Left ventricle myocardium inferior (tissue), 1 donor: ENCODE results near the gene CFTR. TPM values are rescaled to one million over a fixed set of nuclear protein-coding genes. Genes with fewer than 3 reads are reported as not detected.

Experiments used
- DNase-seq: peaks from one replicate; pipeline ENCODE4 v3.0.0-alpha.2; 2020
- H3K27ac ChIP-seq: fragments of 200-600 bp; replicated peaks from 2 replicates; pipeline ENCODE4 v1.8.0; 2021
- H3K27me3 ChIP-seq: fragments of 200-600 bp; 2 replicates; pipeline ENCODE4 v1.8.0; 2021; ENCODE audit warnings: low read depth
- H3K36me3 ChIP-seq: fragments of 200-600 bp; 2 replicates; pipeline ENCODE4 v1.8.0; 2021
- H3K4me1 ChIP-seq: fragments of 200-600 bp; 2 replicates; pipeline ENCODE4 v1.8.0; 2021
- H3K4me3 ChIP-seq: fragments of 200-600 bp; 2 replicates; pipeline ENCODE4 v1.8.0; 2021; ENCODE audit warnings: mild to moderate bottlenecking, moderate library complexity
- H3K9me3 ChIP-seq: fragments of 200-600 bp; replicated peaks from 2 replicates; pipeline ENCODE4 v1.8.0; 2021
- intact Hi-C: fragments of 100-400 bp; cut with micrococcal nuclease; formaldehyde crosslinking; loops from one replicate; pipeline ENCODE4 v1.11.0; 2022
- total RNA-seq: library from RNA; stranded (reverse); fragmentation: NEBNext Ultra II Directional; extraction: Animal tissue kit (Norgen Biotek cat#: 25700); gene quantifications from one replicate; pipeline ENCODE4 v1.2.1, GENCODE V29; 2021
- TF ChIP-seq, protein P1 (sequence below): fragments of 200-600 bp; IDR thresholded peaks from 2 replicates; pipeline ENCODE4 v1.8.0; 2021; ENCODE audit warnings: antibody characterized with exemption, mild to moderate bottlenecking, borderline replicate concordance
- donor health status: DM: no; HTN: yes; CAD: no; lungs with severe emphysema.

CFTR gene
- total RNA-seq, 1 donor from 2014 or later, result 0.11 TPM

DNA sequence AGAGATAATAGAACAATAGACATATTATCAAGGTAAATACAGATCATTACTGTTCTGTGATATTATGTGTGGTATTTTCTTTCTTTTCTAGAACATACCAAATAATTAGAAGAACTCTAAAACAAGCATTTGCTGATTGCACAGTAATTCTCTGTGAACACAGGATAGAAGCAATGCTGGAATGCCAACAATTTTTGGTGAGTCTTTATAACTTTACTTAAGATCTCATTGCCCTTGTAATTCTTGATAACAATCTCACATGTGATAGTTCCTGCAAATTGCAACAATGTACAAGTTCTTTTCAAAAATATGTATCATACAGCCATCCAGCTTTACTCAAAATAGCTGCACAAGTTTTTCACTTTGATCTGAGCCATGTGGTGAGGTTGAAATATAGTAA is 185.5 kb downstream of the CFTR start:
- TF ChIP-seq, protein P1, sequence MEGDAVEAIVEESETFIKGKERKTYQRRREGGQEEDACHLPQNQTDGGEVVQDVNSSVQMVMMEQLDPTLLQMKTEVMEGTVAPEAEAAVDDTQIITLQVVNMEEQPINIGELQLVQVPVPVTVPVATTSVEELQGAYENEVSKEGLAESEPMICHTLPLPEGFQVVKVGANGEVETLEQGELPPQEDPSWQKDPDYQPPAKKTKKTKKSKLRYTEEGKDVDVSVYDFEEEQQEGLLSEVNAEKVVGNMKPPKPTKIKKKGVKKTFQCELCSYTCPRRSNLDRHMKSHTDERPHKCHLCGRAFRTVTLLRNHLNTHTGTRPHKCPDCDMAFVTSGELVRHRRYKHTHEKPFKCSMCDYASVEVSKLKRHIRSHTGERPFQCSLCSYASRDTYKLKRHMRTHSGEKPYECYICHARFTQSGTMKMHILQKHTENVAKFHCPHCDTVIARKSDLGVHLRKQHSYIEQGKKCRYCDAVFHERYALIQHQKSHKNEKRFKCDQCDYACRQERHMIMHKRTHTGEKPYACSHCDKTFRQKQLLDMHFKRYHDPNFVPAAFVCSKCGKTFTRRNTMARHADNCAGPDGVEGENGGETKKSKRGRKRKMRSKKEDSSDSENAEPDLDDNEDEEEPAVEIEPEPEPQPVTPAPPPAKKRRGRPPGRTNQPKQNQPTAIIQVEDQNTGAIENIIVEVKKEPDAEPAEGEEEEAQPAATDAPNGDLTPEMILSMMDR, result no peak
- Histone ChIP-seq H3K4me3 (no peak overlapping the region), H3K27ac (no peak overlapping the region), H3K4me1 (no peaks in the 10 kb centered on the region), H3K27me3 (no peaks in the 10 kb centered on the region), H3K36me3 (no peaks in the 10 kb centered on the region), H3K9me3 (no peaks in the 10 kb centered on the region)
- intact Hi-C loops, result no loop called here
- no peak for DNase-seq

DNA sequence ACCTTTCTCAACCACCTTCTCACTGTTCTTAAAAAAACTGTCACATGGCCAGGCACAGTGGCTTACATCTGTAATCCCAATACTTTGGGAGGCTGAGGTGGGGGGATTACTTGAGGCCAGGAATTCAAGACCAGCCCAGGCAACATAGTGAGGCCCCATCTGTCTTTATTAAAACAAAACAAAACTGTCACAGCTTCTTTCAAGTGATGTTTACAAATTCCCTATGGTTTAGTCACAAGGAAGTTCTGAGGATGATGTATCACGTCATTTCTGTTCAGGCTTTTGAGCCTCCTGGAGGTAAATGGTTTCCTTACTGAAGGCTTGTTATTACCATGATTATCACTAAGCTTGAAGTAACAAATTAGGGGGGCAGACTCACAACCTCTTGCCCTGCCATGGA is 186.2 kb downstream of the CFTR start:
- no peak overlapping the region for H3K4me3 ChIP-seq
- TF ChIP-seq, protein P1, result no peak
- no peak overlapping the region for H3K27ac ChIP-seq
- intact Hi-C loops, result no loop called here
- H3K36me3 ChIP-seq, result no peaks in the 10 kb centered on the region
- no peaks in the 10 kb centered on the region for H3K9me3 ChIP-seq
- H3K27me3 ChIP-seq, result no peaks in the 10 kb centered on the region
- no peaks in the 10 kb centered on the region for H3K4me1 ChIP-seq
- DNase-seq, result no peak

DNA sequence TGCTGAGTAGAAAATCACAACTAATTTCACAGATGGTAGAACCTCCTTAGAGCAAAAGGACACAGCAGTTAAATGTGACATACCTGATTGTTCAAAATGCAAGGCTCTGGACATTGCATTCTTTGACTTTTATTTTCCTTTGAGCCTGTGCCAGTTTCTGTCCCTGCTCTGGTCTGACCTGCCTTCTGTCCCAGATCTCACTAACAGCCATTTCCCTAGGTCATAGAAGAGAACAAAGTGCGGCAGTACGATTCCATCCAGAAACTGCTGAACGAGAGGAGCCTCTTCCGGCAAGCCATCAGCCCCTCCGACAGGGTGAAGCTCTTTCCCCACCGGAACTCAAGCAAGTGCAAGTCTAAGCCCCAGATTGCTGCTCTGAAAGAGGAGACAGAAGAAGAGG is 186.9 kb downstream of the CFTR start:
- Histone ChIP-seq H3K36me3 (no peaks in the 10 kb centered on the region), H3K4me1 (no peaks in the 10 kb centered on the region), H3K9me3 (no peaks in the 10 kb centered on the region), H3K27ac (no peak overlapping the region), H3K4me3 (no peak overlapping the region), H3K27me3 (no peaks in the 10 kb centered on the region)
- TF ChIP-seq, protein P1, result no peak
- intact Hi-C loops, result no loop called here
- no peak for DNase-seq

DNA sequence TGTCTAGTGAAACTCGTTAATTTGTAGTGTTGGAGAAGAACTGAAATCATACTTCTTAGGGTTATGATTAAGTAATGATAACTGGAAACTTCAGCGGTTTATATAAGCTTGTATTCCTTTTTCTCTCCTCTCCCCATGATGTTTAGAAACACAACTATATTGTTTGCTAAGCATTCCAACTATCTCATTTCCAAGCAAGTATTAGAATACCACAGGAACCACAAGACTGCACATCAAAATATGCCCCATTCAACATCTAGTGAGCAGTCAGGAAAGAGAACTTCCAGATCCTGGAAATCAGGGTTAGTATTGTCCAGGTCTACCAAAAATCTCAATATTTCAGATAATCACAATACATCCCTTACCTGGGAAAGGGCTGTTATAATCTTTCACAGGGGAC is 187.6 kb downstream of the CFTR start:
- TF ChIP-seq, protein P1, result no peak
- DNase-seq, result no peak
- H3K4me3 ChIP-seq, result no peak overlapping the region
- intact Hi-C loops, result no loop called here
- no peak overlapping the region for H3K27ac ChIP-seq
- H3K27me3 ChIP-seq, result no peaks in the 10 kb centered on the region
- no peaks in the 10 kb centered on the region for H3K36me3 ChIP-seq
- H3K9me3 ChIP-seq, result no peaks in the 10 kb centered on the region
- no peaks in the 10 kb centered on the region for H3K4me1 ChIP-seq

DNA sequence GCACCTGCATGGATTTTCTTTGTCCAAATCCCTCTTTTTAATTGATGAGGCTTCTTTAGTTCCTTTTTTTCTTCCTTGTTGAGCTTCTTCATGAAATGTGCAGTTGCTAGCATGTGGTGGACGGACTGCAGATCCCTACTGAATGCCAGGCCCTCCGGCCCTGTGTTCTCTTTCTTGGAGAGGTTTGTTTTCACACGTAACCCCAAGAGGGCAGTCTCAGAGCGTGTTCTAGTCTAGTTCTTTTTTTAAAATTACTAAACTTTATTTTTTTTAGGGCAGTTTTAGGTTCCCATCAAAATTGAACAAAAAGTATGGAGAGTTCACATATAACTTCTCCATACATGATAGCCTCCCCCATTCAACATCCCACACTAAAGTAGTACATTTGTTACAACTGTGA is 190.0 kb downstream of the CFTR start:
- no peak overlapping the region for H3K27ac ChIP-seq
- H3K4me3 ChIP-seq, result no peak overlapping the region
- intact Hi-C loops, result no loop called here
- no peak for DNase-seq
- TF ChIP-seq, protein P1, result no peak
- no peaks in the 10 kb centered on the region for H3K27me3 ChIP-seq
- H3K9me3 ChIP-seq, result no peaks in the 10 kb centered on the region
- no peaks in the 10 kb centered on the region for H3K4me1 ChIP-seq
- no peaks in the 10 kb centered on the region for H3K36me3 ChIP-seq

DNA sequence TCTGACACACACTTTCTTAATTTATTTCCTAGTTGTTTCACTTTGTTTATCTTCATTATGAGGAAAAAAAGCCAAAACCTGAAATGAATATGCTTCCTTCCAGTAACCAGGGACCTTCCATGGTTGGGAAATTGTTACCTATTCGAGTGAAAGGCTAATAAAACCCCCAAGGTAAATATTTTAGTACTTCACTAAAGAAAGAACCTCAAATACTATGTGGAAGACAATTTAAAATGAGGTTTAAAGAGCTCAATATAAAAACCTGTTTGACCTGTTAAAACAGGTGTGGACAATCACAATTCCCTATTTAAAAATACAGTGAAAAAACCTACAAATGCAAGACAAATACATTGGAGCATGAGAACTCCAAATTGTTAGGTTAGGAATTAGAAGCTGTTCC is 192.6 kb downstream of the CFTR start:
- TF ChIP-seq, protein P1, result no peak
- Histone ChIP-seq H3K4me1 (no peaks in the 10 kb centered on the region), H3K36me3 (no peaks in the 10 kb centered on the region), H3K27me3 (peaks cover 2% of the 10 kb centered on the region), H3K9me3 (no peaks in the 10 kb centered on the region), H3K27ac (no peak overlapping the region), H3K4me3 (no peak overlapping the region)
- intact Hi-C loops, result no loop called here
- DNase-seq, result no peak
